ENCODE results near the gene ADGRG6.

DNA sequence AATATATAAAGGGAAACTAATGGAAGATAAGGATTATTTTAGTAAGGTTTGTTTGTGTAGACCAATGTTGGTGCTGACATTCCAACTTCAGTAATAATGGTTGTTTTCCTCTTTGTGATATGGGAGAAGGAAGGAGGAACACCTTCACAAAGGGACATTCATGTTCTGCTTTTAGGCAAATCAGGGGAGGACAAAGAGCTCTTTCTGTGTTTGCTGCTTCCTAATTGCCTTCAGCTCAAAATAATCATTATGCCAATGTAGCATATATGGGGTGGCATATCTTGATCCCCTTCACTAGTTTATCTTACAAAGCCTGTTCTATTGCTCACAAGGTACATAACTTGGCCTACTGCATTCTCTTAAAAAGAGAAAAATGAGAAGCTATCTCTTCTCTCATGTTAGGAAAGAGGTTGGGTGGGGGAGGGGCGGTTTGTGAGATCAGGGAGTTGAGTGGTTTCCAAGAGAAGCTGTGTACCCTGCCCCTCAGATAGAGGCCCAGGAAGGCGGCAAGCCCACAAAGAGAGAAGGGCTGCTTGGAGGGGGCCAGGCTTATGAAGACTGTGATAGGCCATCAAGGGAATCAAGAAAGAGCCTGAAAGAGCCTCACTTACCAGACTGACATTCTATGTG, 4.7 kb upstream of the ADGRG6 start:
- no peak for TF ChIP-seq FOXA1 (IDR thresholded peaks at IDR 0.05)
- TF ChIP-seq CTBP1 (IDR thresholded peaks at IDR 0.05; ENCODE audit: borderline replicate concordance): no peak
- TF ChIP-seq L3MBTL2 (conservative IDR thresholded peaks at IDR 0.05): no peak
- no peak for TF ChIP-seq LEF1 (IDR thresholded peaks at IDR 0.05; ENCODE audit: borderline replicate concordance)
- TF ChIP-seq SUZ12 (IDR thresholded peaks at IDR 0.05): no peak
- TF ChIP-seq FOXK2 (IDR thresholded peaks at IDR 0.05): no peak
- TF ChIP-seq TARDBP (IDR thresholded peaks at IDR 0.05): no peak
- no peak for TF ChIP-seq ZNF384 (IDR thresholded peaks at IDR 0.05)
- TF ChIP-seq BHLHE40 (IDR thresholded peaks at IDR 0.05; ENCODE audit: borderline replicate concordance): no peak
- no peak for TF ChIP-seq SP1 (IDR thresholded peaks at IDR 0.05)
- no peak for TF ChIP-seq FOXM1 (IDR thresholded peaks at IDR 0.05; ENCODE audit: borderline replicate concordance)
- no peak for TF ChIP-seq NFRKB (IDR thresholded peaks at IDR 0.05)

All from HEK293T (cell line).